HEK293 (cell line): ENCODE data around the gene KCTD15.

Experiments used
- EGR2 ChIP-seq: fragments of 450-650 bp; formaldehyde crosslinking; IDR thresholded peaks from 2 replicates; pipeline ENCODE4 v1.5.1; 2016; ENCODE audit warnings: low read depth, missing biosample characterization, missing genetic modification characterization
- GFI1B ChIP-seq: fragments of 450-650 bp; formaldehyde crosslinking; IDR thresholded peaks from 2 replicates; pipeline ENCODE4 v1.5.1; 2016; ENCODE audit warnings: missing biosample characterization, missing genetic modification characterization
- SP2 ChIP-seq: fragments of 450-650 bp; formaldehyde crosslinking; IDR thresholded peaks from 2 replicates; pipeline ENCODE4 v1.5.1; 2016; ENCODE audit warnings: missing biosample characterization, missing genetic modification characterization
- ZFHX2 ChIP-seq: fragments of 450-650 bp; formaldehyde crosslinking; conservative IDR thresholded peaks from 2 replicates; pipeline ENCODE4 v1.5.1; 2016; ENCODE audit warnings: missing biosample characterization, missing genetic modification characterization
- ZNF16 ChIP-seq: fragments of 450-650 bp; formaldehyde crosslinking; IDR thresholded peaks from 2 replicates; pipeline ENCODE4 v1.5.1; 2016; ENCODE audit warnings: low read depth, missing biosample characterization, missing genetic modification characterization
- ZNF274 ChIP-seq, 2 experiments: fragments of 200-500 bp in 1 of 2; fragments of 450-650 bp in 1 of 2; sonication (Bioruptor generic) in 1 of 2; formaldehyde crosslinking in 1 of 2; IDR thresholded peaks; 2 replicates each; pipeline versions ENCODE4 v1.5.1 to v1.6.1; 2014 to 2016; ENCODE audit warnings: borderline replicate concordance in 1 of 2, inconsistent platforms in 1 of 2, low read length in 1 of 2, missing biosample characterization in 1 of 2, missing genetic modification characterization in 1 of 2
- ZNF311 ChIP-seq: fragments of 450-650 bp; formaldehyde crosslinking; IDR thresholded peaks from 2 replicates; pipeline ENCODE4 v1.5.1; 2017; ENCODE audit warnings: missing biosample characterization, missing genetic modification characterization, borderline replicate concordance
- ZNF394 ChIP-seq: fragments of 450-650 bp; formaldehyde crosslinking; IDR thresholded peaks from 2 replicates; pipeline ENCODE4 v1.5.1; 2016; ENCODE audit warnings: missing biosample characterization, missing genetic modification characterization, mild to moderate bottlenecking, moderate library complexity, borderline replicate concordance
- ZNF510 ChIP-seq: fragments of 450-650 bp; formaldehyde crosslinking; IDR thresholded peaks from 2 replicates; pipeline ENCODE4 v1.5.1; 2018; ENCODE audit warnings: mild to moderate bottlenecking, missing genetic modification characterization, missing biosample characterization; ENCODE audit not compliant: insufficient replicate concordance
- ZNF623 ChIP-seq: fragments of 450-650 bp; formaldehyde crosslinking; IDR thresholded peaks from 2 replicates; pipeline ENCODE4 v1.5.1; 2016; ENCODE audit warnings: missing biosample characterization, missing genetic modification characterization
- ZNF654 ChIP-seq: fragments of 450-650 bp; formaldehyde crosslinking; IDR thresholded peaks from 2 replicates; pipeline ENCODE4 v1.5.1; 2016; ENCODE audit warnings: low read depth, missing biosample characterization, missing genetic modification characterization
- ZNF701 ChIP-seq: fragments of 450-650 bp; formaldehyde crosslinking; IDR thresholded peaks from 2 replicates; pipeline ENCODE4 v1.5.1; 2016; ENCODE audit warnings: missing biosample characterization, missing genetic modification characterization
- ZNF776 ChIP-seq: fragments of 450-650 bp; formaldehyde crosslinking; IDR thresholded peaks from 2 replicates; pipeline ENCODE4 v1.5.0; 2017; ENCODE audit warnings: missing biosample characterization, missing genetic modification characterization, borderline replicate concordance
- ZNF785 ChIP-seq: fragments of 450-650 bp; formaldehyde crosslinking; IDR thresholded peaks from 2 replicates; pipeline ENCODE4 v1.5.1; 2016; ENCODE audit warnings: missing biosample characterization, missing genetic modification characterization
- ZSCAN16 ChIP-seq: fragments of 450-650 bp; formaldehyde crosslinking; IDR thresholded peaks from 2 replicates; pipeline ENCODE4 v1.5.1; 2016; ENCODE audit warnings: missing biosample characterization, missing genetic modification characterization
- TF ChIP-seq, protein P1 (sequence below): fragments of 450-650 bp; formaldehyde crosslinking; IDR thresholded peaks from 2 replicates; pipeline ENCODE4 v1.5.1; 2016; ENCODE audit warnings: missing biosample characterization, missing genetic modification characterization
- TF ChIP-seq, protein P2 (sequence below): fragments of 450-650 bp; formaldehyde crosslinking; IDR thresholded peaks from 2 replicates; pipeline ENCODE4 v1.5.0; 2017; ENCODE audit warnings: missing biosample characterization, missing genetic modification characterization, borderline replicate concordance
- TF ChIP-seq, protein P3 (sequence below): fragments of 450-650 bp; formaldehyde crosslinking; IDR thresholded peaks from 2 replicates; pipeline ENCODE4 v1.5.1; 2017; ENCODE audit warnings: missing biosample characterization, mild to moderate bottlenecking, missing genetic modification characterization, moderate library complexity
- TF ChIP-seq, protein P4 (sequence below): fragments of 450-650 bp; formaldehyde crosslinking; IDR thresholded peaks from 2 replicates; pipeline ENCODE4 v1.5.1; 2016; ENCODE audit warnings: missing biosample characterization, missing genetic modification characterization
- TF ChIP-seq, protein P5 (sequence below): fragments of 450-650 bp; formaldehyde crosslinking; IDR thresholded peaks from 2 replicates; pipeline ENCODE4 v1.5.1; 2016; ENCODE audit warnings: missing biosample characterization, missing genetic modification characterization, low read depth
- TF ChIP-seq, protein P6 (sequence below): fragments of 450-650 bp; formaldehyde crosslinking; IDR thresholded peaks from 2 replicates; pipeline ENCODE4 v1.5.1; 2016; ENCODE audit warnings: missing biosample characterization, missing genetic modification characterization
- TF ChIP-seq, protein P7 (sequence below): fragments of 450-650 bp; IDR thresholded peaks from 2 replicates; pipeline ENCODE4 v1.5.1; 2018; ENCODE audit warnings: missing biosample characterization, mild to moderate bottlenecking, missing genetic modification characterization

Gene KCTD15

DNA sequence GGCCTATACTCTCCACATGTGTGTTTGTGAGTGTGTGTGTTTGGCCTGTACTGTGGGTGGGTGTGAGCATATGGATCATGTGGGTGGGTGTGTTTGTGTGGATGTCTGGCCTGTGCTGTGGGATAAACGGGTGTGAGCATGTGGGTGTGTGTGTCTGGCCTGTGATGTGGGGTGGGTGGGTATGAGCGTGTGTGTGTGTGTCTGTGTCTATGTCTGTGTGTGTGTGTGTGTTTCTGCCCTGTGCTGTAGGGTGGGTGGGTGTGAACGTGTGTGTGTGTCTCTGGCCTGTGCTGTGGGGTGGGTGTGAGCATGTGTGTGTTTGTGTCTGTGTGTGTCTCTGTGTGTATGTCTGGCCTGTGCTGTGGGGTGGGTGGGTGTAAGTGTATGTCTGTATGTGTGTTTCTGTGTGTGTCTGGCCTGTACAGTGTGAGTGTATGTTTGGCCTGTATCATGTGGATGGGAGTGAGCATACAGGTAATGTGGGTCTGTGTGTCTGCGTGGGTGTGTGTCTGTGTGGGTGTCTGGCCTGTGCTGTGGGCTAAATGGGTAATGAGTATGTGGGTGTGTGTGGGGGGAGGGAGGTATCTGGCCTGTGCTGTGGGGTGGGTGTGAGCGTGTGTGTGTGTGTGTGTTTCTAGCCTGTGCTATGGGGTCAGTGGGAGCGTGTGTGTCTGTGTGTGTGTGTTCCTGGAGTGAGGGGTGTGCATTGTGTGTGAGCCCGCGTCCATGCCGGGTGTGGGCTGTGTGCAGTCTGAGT is 20.8 kb upstream of the KCTD15 start (continued):
- TF ChIP-seq, protein P1, sequence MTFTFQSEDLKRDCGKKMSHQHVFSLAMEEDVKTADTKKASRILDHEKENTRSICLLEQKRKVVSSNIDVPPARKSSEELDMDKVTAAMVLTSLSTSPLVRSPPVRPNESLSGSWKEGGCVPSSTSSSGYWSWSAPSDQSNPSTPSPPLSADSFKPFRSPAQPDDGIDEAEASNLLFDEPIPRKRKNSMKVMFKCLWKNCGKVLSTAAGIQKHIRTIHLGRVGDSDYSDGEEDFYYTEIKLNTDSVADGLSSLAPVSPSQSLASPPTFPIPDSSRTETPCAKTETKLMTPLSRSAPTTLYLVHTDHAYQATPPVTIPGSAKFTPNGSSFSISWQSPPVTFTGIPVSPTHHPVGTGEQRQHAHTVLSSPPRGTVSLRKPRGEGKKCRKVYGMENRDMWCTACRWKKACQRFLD, result peak; percentile 12; the same call in 1 of the 2 replicates
- TF ChIP-seq, protein P2, sequence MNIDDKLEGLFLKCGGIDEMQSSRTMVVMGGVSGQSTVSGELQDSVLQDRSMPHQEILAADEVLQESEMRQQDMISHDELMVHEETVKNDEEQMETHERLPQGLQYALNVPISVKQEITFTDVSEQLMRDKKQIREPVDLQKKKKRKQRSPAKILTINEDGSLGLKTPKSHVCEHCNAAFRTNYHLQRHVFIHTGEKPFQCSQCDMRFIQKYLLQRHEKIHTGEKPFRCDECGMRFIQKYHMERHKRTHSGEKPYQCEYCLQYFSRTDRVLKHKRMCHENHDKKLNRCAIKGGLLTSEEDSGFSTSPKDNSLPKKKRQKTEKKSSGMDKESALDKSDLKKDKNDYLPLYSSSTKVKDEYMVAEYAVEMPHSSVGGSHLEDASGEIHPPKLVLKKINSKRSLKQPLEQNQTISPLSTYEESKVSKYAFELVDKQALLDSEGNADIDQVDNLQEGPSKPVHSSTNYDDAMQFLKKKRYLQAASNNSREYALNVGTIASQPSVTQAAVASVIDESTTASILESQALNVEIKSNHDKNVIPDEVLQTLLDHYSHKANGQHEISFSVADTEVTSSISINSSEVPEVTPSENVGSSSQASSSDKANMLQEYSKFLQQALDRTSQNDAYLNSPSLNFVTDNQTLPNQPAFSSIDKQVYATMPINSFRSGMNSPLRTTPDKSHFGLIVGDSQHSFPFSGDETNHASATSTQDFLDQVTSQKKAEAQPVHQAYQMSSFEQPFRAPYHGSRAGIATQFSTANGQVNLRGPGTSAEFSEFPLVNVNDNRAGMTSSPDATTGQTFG (tag by site-specific recombination), result peak; percentile 15; the same call in 1 of the 2 replicates
- no peak for TF ChIP-seq ZNF510 (tag by site-specific recombination)
- TF ChIP-seq, protein P3, sequence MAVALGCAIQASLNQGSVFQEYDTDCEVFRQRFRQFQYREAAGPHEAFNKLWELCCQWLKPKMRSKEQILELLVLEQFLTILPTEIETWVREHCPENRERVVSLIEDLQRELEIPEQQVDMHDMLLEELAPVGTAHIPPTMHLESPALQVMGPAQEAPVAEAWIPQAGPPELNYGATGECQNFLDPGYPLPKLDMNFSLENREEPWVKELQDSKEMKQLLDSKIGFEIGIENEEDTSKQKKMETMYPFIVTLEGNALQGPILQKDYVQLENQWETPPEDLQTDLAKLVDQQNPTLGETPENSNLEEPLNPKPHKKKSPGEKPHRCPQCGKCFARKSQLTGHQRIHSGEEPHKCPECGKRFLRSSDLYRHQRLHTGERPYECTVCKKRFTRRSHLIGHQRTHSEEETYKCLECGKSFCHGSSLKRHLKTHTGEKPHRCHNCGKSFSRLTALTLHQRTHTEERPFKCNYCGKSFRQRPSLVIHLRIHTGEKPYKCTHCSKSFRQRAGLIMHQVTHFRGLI (tag by site-specific recombination), result no peak
- TF ChIP-seq SP2, result no peak
- TF ChIP-seq ZNF16 (tag by site-specific recombination), result no peak; the same call in 1 of the 2 replicates
- no peak for TF ChIP-seq ZNF654 (tag by site-specific recombination)
- TF ChIP-seq ZNF701, result no peak
- TF ChIP-seq, protein P4, sequence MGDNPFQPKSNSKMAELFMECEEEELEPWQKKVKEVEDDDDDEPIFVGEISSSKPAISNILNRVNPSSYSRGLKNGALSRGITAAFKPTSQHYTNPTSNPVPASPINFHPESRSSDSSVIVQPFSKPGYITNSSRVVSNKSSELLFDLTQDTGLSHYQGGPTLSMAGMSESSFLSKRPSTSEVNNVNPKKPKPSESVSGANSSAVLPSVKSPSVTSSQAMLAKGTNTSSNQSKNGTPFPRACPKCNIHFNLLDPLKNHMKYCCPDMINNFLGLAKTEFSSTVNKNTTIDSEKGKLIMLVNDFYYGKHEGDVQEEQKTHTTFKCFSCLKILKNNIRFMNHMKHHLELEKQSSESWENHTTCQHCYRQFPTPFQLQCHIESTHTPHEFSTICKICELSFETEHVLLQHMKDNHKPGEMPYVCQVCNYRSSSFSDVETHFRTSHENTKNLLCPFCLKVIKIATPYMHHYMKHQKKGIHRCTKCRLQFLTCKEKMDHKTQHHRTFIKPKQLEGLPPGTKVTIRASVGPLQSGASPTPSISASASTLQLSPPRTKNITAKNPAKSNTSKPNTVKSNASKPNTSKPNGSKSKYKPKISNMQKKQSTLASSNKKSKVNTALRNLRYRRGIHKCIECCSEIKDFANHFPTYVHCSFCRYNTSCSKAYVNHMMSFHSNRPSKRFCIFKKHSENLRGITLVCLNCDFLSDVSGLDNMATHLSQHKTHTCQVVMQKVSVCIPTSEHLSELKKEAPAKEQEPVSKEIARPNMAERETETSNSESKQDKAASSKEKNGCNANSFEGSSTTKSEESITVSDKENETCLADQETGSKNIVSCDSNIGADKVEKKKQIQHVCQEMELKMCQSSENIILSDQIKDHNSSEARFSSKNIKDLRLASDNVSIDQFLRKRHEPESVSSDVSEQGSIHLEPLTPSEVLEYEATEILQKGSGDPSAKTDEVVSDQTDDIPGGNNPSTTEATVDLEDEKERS, result no peak
- peak; percentile 82 for TF ChIP-seq ZNF311 (tag by site-specific recombination)
- TF ChIP-seq, protein P5, sequence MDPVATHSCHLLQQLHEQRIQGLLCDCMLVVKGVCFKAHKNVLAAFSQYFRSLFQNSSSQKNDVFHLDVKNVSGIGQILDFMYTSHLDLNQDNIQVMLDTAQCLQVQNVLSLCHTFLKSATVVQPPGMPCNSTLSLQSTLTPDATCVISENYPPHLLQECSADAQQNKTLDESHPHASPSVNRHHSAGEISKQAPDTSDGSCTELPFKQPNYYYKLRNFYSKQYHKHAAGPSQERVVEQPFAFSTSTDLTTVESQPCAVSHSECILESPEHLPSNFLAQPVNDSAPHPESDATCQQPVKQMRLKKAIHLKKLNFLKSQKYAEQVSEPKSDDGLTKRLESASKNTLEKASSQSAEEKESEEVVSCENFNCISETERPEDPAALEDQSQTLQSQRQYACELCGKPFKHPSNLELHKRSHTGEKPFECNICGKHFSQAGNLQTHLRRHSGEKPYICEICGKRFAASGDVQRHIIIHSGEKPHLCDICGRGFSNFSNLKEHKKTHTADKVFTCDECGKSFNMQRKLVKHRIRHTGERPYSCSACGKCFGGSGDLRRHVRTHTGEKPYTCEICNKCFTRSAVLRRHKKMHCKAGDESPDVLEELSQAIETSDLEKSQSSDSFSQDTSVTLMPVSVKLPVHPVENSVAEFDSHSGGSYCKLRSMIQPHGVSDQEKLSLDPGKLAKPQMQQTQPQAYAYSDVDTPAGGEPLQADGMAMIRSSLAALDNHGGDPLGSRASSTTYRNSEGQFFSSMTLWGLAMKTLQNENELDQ, result no peak
- TF ChIP-seq ZNF623, result no peak
- TF ChIP-seq ZNF785 (tag by site-specific recombination), result peak; percentile 24; the same call in 1 of the 2 replicates
- TF ChIP-seq ZNF394, result no peak
- TF ChIP-seq, protein P6, sequence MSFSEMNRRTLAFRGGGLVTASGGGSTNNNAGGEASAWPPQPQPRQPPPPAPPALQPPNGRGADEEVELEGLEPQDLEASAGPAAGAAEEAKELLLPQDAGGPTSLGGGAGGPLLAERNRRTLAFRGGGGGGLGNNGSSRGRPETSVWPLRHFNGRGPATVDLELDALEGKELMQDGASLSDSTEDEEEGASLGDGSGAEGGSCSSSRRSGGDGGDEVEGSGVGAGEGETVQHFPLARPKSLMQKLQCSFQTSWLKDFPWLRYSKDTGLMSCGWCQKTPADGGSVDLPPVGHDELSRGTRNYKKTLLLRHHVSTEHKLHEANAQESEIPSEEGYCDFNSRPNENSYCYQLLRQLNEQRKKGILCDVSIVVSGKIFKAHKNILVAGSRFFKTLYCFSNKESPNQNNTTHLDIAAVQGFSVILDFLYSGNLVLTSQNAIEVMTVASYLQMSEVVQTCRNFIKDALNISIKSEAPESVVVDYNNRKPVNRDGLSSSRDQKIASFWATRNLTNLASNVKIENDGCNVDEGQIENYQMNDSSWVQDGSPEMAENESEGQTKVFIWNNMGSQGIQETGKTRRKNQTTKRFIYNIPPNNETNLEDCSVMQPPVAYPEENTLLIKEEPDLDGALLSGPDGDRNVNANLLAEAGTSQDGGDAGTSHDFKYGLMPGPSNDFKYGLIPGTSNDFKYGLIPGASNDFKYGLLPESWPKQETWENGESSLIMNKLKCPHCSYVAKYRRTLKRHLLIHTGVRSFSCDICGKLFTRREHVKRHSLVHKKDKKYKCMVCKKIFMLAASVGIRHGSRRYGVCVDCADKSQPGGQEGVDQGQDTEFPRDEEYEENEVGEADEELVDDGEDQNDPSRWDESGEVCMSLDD (tag by site-specific recombination), result no peak
- TF ChIP-seq ZSCAN16, result no peak
- peak; percentile 100 for TF ChIP-seq ZFHX2 (tag by site-specific recombination)
- no peak for TF ChIP-seq ZNF274 (IDR thresholded peaks at IDR 0.05; ENCODE audit: low read length)
- no peak for TF ChIP-seq ZNF274 (tag by site-specific recombination; IDR thresholded peaks at IDR 0.05; ENCODE audit: borderline replicate concordance)
- TF ChIP-seq, protein P7, sequence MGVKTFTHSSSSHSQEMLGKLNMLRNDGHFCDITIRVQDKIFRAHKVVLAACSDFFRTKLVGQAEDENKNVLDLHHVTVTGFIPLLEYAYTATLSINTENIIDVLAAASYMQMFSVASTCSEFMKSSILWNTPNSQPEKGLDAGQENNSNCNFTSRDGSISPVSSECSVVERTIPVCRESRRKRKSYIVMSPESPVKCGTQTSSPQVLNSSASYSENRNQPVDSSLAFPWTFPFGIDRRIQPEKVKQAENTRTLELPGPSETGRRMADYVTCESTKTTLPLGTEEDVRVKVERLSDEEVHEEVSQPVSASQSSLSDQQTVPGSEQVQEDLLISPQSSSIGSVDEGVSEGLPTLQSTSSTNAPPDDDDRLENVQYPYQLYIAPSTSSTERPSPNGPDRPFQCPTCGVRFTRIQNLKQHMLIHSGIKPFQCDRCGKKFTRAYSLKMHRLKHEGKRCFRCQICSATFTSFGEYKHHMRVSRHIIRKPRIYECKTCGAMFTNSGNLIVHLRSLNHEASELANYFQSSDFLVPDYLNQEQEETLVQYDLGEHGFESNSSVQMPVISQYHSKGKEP (tag by site-specific recombination), result no peak
- no peak for TF ChIP-seq GFI1B (tag by site-specific recombination)
- TF ChIP-seq ZNF776 (tag by site-specific recombination), result 0 out of 2 replicates have a peak, but pooled peaks have one; percentile 14
- TF ChIP-seq EGR2, result peak; percentile 100
